ENCODE measurements around the gene STAU1.
"Not testable (repeated sequence)": the region's sequence is repeated elsewhere in the genome, so short reads cannot be mapped to it uniquely, and the experiment has no call there.

Gene STAU1

GRCh38 chr20:49207076-49207475 is 18.9 kb upstream of the STAU1 start:
- no peak for DNase-seq

DNA sequence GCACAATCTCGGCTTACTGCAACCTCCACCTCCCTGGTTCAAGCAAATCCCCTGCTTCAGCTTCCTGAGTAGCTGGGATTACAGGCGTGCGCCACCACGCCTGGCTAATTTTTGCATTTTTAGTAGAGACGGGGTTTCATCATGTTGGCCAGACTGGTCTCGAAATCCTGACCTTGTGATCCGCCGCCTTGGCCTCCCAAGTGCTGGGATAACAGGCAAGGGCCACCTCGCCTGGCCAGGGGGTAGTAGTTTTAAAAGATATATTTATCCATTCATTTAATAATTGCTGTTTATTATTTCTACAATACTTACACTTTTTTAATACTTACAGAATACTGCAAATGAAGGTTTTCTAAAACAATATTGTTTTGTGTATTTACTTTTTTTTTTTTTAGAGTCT is 15.6 kb upstream of the STAU1 start:
- DNase-seq, result no peak

DNA sequence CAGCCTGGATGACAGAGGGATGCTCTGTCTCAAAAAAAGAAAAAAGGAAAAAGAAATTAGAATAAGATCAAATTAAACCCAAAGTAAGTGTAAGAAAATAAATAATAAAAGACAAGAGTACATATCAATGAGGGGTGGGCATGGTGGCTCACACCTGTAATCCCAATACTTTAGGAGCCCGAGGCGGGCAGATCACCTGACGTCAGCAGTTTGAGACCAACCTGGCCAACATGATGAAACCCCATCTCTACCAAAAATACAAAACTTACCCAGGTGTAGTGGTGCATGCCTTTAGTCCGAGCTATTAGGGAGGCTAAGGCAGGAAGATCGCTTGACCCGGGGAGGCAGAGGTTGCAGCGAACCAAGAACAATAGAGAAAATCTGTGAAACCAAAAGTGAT is 14.9 kb upstream of the STAU1 start:
- DNase-seq, result no peak

DNA sequence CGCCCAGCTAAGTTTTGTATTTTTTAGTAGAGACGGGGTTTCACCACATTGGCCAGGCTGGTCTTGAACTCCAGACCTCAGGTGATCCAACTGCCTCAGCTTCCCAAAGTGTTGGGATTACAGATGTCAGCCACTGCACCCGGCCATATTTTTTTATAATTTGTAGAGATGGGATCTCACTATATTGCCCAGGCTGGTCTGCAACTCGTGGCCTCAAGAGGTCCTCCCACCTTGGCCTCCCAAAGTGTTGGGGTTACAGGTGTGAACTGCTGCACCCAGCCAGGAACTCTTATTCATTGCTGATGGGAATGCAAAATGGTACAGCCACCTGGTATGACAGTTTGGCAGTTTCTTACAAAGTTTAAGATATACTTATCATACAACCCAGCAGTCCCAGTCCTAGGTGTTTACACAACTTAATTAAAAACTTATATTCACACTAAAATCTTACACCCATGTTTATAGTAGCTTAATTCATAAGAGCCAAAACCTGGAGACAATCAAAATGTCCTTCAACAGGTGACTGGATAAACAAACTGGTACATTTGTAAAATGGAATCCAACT is 11.7 kb upstream of the STAU1 start:
- no peak for DNase-seq

DNA sequence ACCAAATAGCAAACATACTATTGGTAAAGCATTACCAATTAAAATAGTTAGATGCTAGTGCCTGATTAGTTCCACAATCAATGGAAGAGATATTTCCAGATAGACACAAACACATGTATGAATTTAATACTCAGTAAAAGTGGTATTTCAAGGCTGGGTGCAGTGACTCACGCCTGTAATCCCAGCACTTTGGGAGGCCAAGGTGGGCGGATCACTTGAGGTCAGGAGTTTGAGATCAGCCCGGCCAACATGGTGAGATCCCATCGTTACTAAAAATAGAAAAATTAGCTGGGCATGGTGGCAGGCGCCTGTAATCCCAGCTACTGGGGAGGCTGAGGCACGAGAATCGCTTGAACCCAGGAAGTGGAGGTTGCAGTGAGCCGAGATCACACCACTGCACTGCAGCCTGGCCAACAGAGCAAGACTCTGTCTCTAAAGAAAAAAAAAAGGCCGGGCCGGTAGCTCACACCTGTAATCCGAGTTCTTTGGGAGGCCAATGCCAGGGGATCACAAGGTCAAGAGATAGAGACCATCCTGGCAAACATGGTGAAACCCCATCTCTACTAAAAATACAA is 4.9 kb upstream of the STAU1 start:
- not testable (repeated sequence) for DNase-seq

DNA sequence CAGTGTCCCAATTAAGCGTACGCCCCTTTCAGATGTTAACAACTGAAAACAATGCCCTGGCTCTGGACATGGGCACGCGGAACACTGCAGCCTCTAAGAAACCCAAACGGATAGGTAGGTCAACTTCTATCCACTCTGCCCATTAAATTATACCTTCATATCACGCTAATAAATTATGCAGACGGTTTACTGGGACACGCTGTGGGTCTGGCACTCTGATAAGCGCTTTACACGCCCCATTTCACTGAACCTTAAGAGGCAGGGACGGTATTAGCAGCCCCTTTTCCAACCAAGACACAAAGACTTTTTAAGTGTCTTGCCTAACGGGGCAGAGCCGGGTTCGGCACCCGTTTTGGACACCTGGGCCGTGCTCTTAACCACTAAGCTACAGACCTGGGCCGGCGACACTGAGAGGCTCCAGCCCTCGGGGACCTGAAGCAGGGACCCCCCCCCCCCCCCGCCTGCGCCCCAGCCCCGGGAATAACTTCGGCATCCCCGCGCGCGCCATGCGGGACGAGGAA is 744 bp downstream of the STAU1 start:
- no peak for DNase-seq

GRCh38 chr20:49186535-49187329 is 1.4 kb downstream of the STAU1 start:
- DNase-seq, result peak; percentile 61

- no peak for DNase-seq
These were observed 2.9 kb downstream of the STAU1 start for GRCh38 chr20:49185071-49185761.

DNA sequence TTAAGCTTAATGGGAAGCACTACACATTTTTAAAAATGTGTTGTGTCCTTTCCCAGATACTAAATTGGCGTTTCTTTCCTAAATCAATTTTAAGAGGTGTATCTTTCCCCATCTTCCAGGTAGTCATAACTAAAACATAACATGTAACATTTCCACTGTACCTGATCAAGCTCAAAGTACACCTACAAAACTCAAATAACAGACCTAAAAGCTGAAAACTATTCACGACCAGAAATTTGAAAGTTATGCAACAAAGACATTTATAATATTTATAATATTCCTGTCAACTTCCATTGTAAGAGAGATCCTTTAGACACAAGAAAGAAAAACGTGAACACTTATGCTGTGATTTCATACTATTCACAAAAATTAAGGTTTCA is 3.5 kb downstream of the STAU1 start:
- no peak for DNase-seq

DNA sequence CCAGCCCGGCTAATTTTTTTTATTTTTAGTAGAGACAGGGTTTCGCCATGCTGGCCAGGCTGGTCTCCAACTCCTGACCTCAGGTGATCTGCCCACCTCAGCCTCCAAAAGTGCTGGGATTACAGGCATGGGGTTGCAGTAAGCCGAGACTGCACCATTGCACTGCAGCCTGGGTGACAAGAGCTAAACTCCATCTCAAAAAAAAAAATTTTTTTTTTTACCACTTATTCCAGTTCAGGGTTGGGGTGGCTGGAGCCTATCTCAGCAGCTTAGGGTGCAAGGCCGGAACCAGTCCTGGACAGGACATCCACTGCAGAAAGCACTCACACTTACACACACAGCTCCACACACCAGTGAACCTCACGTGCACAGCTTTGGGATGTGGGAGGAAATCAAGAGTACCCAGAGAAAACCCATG is 4.0 kb downstream of the STAU1 start:
- not testable (repeated sequence) for DNase-seq

DNA sequence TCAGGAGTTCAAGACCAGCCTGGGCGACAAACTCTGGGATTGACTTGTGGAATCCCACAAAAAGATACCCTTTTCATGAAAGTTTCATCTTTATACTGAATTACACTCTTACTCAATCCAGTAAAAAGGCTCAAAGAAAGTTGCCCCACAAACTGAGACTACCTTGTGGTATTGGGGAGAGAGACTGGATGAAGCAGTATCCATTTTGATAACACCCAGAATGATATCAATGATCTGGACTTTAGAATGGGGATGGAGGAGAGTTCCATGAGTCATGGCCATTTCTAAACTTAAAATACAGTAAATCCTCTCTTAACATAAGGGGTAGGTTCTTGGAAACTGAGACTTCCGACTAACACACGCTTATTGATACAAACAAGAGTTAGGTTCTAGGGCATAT is 4.7 kb downstream of the STAU1 start:
- DNase-seq, result no peak

DNA sequence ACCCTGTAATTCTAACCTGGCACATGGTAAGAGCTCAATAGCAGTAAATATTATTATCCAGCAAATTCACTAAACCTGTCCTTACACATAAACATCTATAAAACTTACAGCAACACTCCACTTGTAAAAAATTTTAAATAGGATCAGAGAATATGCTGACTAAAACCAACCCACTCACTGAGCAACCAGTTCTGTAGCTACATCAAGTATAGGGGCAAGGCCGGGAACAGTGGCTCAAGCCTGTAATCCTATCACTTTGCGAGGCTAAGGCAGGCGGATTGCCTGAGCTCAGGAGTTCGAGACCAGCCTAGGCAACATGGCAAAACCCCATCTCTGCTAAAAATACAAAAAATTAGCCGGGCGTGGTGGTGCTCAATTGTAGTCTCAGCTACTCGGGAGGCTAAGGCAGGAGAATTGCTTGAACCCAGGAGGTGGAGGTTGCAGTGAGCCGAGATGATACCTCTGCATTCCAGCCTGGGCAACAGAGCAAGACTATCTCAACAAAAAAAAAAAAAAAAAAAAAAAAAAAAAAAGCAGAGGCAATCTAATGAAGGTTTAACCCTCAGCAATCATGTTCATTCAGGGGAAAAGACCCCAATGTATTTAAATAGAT is 6.8 kb downstream of the STAU1 start:
- no peak for DNase-seq

GRCh38 chr20:49179368-49180277 is 8.5 kb downstream of the STAU1 start:
- no peak for DNase-seq

GRCh38 chr20:49174183-49174582 is 14.0 kb downstream of the STAU1 start:
- no peak for DNase-seq

GRCh38 chr20:49172413-49172812 is 15.7 kb downstream of the STAU1 start:
- DNase-seq, result no peak

DNA sequence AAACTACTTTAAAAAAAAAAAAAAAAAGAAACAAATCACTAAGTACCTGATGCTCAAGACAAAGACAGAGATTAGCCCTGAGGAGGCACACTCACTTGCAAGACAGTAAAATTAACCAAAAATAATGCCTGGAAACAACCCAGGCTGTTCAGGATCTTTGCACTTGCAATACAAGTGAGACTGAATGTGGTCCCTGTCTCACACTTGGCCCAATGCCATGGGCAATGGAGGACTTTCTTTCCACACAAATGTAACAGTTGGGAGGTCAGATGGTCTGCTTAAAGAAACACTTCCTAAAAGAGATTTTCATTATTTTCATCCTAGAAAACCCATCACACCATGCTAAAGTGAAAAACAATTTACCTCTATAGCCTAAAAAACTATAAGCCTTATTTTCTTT is 16.2 kb downstream of the STAU1 start:
- no peak for DNase-seq

DNA sequence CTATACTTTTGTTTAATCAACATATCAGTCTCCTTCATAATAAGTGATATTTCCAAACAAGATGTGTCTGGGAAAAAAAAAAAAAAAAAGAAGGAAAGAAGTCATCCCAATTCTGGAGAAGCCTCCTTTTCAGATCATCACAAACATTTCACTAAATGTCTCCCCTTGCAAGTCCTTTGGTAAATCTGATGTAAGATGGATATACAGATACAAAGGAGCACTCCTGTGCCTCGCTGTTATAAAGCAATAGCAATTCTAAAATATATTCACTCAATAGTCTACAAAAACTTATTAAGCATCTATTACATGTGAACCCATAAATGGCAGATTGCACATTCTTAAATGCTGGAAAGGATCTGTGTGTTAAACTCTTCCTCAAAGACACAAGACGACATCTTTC is 17.4 kb downstream of the STAU1 start:
- no peak for DNase-seq

GRCh38 chr20:49169547-49169946 is 18.6 kb downstream of the STAU1 start:
- no peak for DNase-seq

DNA sequence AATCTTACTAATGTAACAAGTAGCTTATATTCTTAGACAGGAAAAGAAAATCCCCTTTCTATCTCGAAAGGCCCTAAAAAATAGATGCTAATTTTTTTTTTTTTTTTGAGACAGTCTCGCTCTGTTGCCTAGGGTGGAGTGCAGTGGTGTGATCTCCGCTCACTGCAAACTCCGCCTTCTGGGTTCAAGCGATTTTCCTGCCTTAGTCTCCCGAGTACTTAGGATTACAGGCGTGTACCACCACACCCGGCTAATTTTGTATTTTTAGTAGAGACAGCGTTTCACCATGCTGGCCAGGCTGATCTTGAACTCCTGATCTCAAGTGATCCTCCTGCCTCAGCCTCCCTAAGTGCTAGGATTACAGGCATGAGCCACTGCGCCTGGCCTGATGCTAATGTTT is 19.3 kb downstream of the STAU1 start:
- not testable (repeated sequence) for DNase-seq

GRCh38 chr20:49167811-49168507 is 20.2 kb downstream of the STAU1 start:
- no peak for DNase-seq
